ENCODE results near the gene GGT7. TPM values are rescaled to one million over a fixed set of nuclear protein-coding genes. Genes with fewer than 3 reads are reported as not detected.
A peak's percentile ranks its signal among the peaks of the same experiment; 100 is the strongest.

The GGT7 gene
- total and polyA plus RNA-seq, 9 of the 15 experiments (the other 6 are each of a cell fraction or from before 2014, with no cell fraction given): 0.04 to 18.3 (median 5.9) TPM

DNA sequence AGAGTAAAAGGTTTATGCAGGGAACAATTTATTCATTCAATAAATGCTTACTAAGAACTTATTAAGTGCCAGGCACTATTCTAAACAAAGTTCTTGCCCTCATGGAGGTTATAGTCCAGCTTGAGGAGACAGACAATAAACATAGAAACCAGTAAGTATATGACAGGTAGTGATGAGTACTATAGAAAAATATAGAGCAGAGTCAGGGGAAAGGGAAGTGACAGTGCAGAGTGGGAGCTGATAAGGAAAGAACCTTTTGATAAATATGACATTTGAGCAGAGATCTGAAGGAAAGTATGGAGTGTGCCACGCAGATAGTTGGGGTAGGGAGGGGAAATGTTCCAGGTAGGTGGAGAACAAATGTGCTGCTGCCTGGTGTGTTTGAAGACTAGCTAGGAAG is 15.8 kb upstream of the GGT7 start (continued):
- TF ChIP-seq SIN3A (IDR thresholded peaks at IDR 0.05; ENCODE audit: borderline replicate concordance in 2 of 2, control insufficient read depth in 1 of 2, low read depth in 2 of 2, low read length in 2 of 2) (no peak), ZNF764 (CRISPR knock-in tag; IDR thresholded peaks at IDR 0.05; ENCODE audit: low read depth) (no peak), ZNF75A (CRISPR knock-in tag; IDR thresholded peaks at IDR 0.05) (no peak), HEY1 (CRISPR knock-in tag; IDR thresholded peaks at IDR 0.05; ENCODE audit: borderline replicate concordance) (no peak), POU5F1 (IDR thresholded peaks at IDR 0.05; ENCODE audit: borderline replicate concordance, low read depth, low read length, partially characterized antibody) (no peak), CREM (IDR thresholded peaks at IDR 0.05; ENCODE audit: low read depth) (no peak), SMC3 (conservative IDR thresholded peaks at IDR 0.05; ENCODE audit: insufficient read depth, low read depth, low read length) (no peak), RBM17 (IDR thresholded peaks at IDR 0.05; ENCODE audit: borderline replicate concordance, low read depth, low read length) (no peak), THRB (CRISPR knock-in tag; conservative IDR thresholded peaks at IDR 0.05) (0 out of 2 replicates have a peak, but pooled peaks have one; percentile 54), ZNF589 (CRISPR knock-in tag; IDR thresholded peaks at IDR 0.05; ENCODE audit: low read depth) (no peak), KDM2B (CRISPR knock-in tag; IDR thresholded peaks at IDR 0.05) (no peak), XRCC4 (IDR thresholded peaks at IDR 0.05; ENCODE audit: extremely low read depth, insufficient read depth, insufficient read length) (no peak), HDAC8 (tag; IDR thresholded peaks at IDR 0.05) (no peak), NRF1 (conservative IDR thresholded peaks at IDR 0.05 in 1 of 2, IDR thresholded peaks at IDR 0.05 in 1 of 2) (peak in 1 of 2 experiments; percentile 15; a peak in 1 of 4 replicates), RBBP5 (IDR thresholded peaks at IDR 0.05; ENCODE audit: borderline replicate concordance, insufficient read depth, low read length, poor library complexity, severe bottlenecking) (no peak), IRF2 (CRISPR knock-in tag; IDR thresholded peaks at IDR 0.05) (no peak), HNRNPK (IDR thresholded peaks at IDR 0.05; ENCODE audit: low read depth, low read length, poor library complexity, severe bottlenecking) (no peak), ZNF780A (CRISPR knock-in tag; IDR thresholded peaks at IDR 0.05) (no peak), ESRRA (IDR thresholded peaks at IDR 0.05; ENCODE audit: borderline replicate concordance, low read depth) (no peak), EP400 (IDR thresholded peaks at IDR 0.05) (peak; percentile 50; the same call in 1 of the 2 replicates)
- TF ChIP-seq, protein P1, sequence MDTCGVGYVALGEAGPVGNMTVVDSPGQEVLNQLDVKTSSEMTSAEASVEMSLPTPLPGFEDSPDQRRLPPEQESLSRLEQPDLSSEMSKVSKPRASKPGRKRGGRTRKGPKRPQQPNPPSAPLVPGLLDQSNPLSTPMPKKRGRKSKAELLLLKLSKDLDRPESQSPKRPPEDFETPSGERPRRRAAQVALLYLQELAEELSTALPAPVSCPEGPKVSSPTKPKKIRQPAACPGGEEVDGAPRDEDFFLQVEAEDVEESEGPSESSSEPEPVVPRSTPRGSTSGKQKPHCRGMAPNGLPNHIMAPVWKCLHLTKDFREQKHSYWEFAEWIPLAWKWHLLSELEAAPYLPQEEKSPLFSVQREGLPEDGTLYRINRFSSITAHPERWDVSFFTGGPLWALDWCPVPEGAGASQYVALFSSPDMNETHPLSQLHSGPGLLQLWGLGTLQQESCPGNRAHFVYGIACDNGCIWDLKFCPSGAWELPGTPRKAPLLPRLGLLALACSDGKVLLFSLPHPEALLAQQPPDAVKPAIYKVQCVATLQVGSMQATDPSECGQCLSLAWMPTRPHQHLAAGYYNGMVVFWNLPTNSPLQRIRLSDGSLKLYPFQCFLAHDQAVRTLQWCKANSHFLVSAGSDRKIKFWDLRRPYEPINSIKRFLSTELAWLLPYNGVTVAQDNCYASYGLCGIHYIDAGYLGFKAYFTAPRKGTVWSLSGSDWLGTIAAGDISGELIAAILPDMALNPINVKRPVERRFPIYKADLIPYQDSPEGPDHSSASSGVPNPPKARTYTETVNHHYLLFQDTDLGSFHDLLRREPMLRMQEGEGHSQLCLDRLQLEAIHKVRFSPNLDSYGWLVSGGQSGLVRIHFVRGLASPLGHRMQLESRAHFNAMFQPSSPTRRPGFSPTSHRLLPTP (IDR thresholded peaks at IDR 0.05; ENCODE audit: borderline replicate concordance, extremely low read depth, insufficient read length): no peak
- TF ChIP-seq, protein P2, sequence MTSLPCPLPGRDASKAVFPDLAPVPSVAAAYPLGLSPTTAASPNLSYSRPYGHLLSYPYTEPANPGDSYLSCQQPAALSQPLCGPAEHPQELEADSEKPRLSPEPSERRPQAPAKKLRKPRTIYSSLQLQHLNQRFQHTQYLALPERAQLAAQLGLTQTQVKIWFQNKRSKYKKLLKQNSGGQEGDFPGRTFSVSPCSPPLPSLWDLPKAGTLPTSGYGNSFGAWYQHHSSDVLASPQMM (CRISPR knock-in tag; IDR thresholded peaks at IDR 0.05): no peak
- TF ChIP-seq, protein P3, sequence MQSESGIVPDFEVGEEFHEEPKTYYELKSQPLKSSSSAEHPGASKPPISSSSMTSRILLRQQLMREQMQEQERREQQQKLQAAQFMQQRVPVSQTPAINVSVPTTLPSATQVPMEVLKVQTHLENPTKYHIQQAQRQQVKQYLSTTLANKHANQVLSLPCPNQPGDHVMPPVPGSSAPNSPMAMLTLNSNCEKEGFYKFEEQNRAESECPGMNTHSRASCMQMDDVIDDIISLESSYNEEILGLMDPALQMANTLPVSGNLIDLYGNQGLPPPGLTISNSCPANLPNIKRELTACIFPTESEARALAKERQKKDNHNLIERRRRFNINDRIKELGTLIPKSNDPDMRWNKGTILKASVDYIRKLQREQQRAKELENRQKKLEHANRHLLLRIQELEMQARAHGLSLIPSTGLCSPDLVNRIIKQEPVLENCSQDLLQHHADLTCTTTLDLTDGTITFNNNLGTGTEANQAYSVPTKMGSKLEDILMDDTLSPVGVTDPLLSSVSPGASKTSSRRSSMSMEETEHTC (IDR thresholded peaks at IDR 0.05): no peak
